ENCODE results near the gene GOLGA6L25. TPM values are rescaled to one million over a fixed set of nuclear protein-coding genes. Genes with fewer than 3 reads are reported as not detected.
"Not testable (repeated sequence)": the region's sequence is repeated elsewhere in the genome, so short reads cannot be mapped to it uniquely, and the experiment has no call there.

GOLGA6L25 gene
- not detected in 2 replicates for total RNA-seq

GRCh38 chr15:28553268-28553667 lies at the start of gene GOLGA6L25:
GOLGA6L25 (plus strand) TSS chr15:28553568; CDS start chr15:28553629, 61 bp downstream.
- intact Hi-C loops (cut with micrococcal nuclease) = not testable (repeated sequence)

GRCh38 chr15:28508217-28508889 lies 45.0 kb upstream of the GOLGA6L25 start:
- intact Hi-C loops (cut with micrococcal nuclease) = not testable (repeated sequence)

GRCh38 chr15:28514128-28514527 lies 39.2 kb upstream of the GOLGA6L25 start:
- intact Hi-C loops (cut with micrococcal nuclease) = not testable (repeated sequence)

GRCh38 chr15:28515208-28515607 lies 38.2 kb upstream of the GOLGA6L25 start:
- intact Hi-C loops (cut with micrococcal nuclease) = not testable (repeated sequence)

- intact Hi-C loops (cut with micrococcal nuclease) = not testable (repeated sequence)
Measured at GRCh38 chr15:28532954-28533353, 20.4 kb upstream of the GOLGA6L25 start, which contains the start of gene GOLGA8G. GOLGA8G (minus strand) TSS chr15:28532971; CDS start chr15:28532909, 62 bp downstream.

- intact Hi-C loops (cut with micrococcal nuclease) = not testable (repeated sequence)
Measured at GRCh38 chr15:28573351-28573750, 20.0 kb downstream of the GOLGA6L25 start.

GRCh38 chr15:28588977-28589606 lies 35.7 kb downstream of the GOLGA6L25 start:
- intact Hi-C loops (cut with micrococcal nuclease) = not testable (repeated sequence)

GRCh38 chr15:28589769-28590168 lies 36.4 kb downstream of the GOLGA6L25 start:
- intact Hi-C loops (cut with micrococcal nuclease) = not testable (repeated sequence)

- intact Hi-C loops (cut with micrococcal nuclease) = not testable (repeated sequence)
Measured at GRCh38 chr15:28592395-28592794, 39.0 kb downstream of the GOLGA6L25 start.

- intact Hi-C loops (cut with micrococcal nuclease) = not testable (repeated sequence)
Measured at GRCh38 chr15:28593424-28594129, 40.2 kb downstream of the GOLGA6L25 start.

- intact Hi-C loops (cut with micrococcal nuclease) = not testable (repeated sequence)
Measured at GRCh38 chr15:28597471-28597870, 44.1 kb downstream of the GOLGA6L25 start.

- intact Hi-C loops (cut with micrococcal nuclease) = not testable (repeated sequence)
Measured at GRCh38 chr15:28598209-28598608, 44.8 kb downstream of the GOLGA6L25 start.

- intact Hi-C loops (cut with micrococcal nuclease) = not testable (repeated sequence)
Measured at GRCh38 chr15:28602152-28602551, 48.8 kb downstream of the GOLGA6L25 start.

Other genes with a start within 250 kb of the GOLGA6L25 start
- gene HERC2, start 231.4 kb upstream of the GOLGA6L25 start, total RNA-seq = 46.3 and 48.9 TPM in 2 replicates
- not detected in 2 replicates for gene GOLGA6L24, start 195.5 kb upstream of the GOLGA6L25 start, total RNA-seq
- not detected in 2 replicates for gene GOLGA8F, start 174.9 kb upstream of the GOLGA6L25 start, total RNA-seq
- not detected in 2 replicates for gene GOLGA8G, start 20.6 kb upstream of the GOLGA6L25 start, total RNA-seq
- gene GOLGA8M, start 158.9 kb downstream of the GOLGA6L25 start, total RNA-seq = 2.9 and 3.8 TPM in 2 replicates